B cell (primary cell): ENCODE measurements around the gene STX1B. TPM values are rescaled to one million over a fixed set of nuclear protein-coding genes. Genes with fewer than 3 reads are reported as not detected.
A peak's percentile ranks its signal among the peaks of the same experiment; 100 is the strongest.

Experiments
- ATAC-seq: fragments of 200-7000 bp; cut with Tn5 transposase; one replicate; pipeline ENCODE4 v1.10.0; 2021; ENCODE audit warnings: low read depth, mild to moderate bottlenecking, moderate number of reproducible peaks, moderate library complexity
- CTCF ChIA-PET: fragments of 350-600 bp; sonication (Branson Sonifier 250); formaldehyde crosslinking; loops from one replicate; lab custom pipeline; 2021; ENCODE audit warnings: antibody characterized with exemption, inconsistent platforms; lab: Charles Lee
- POLR2A ChIA-PET: fragments of 350-600 bp; sonication (Branson Sonifier 250); formaldehyde crosslinking; loops from one replicate; lab custom pipeline; 2021; ENCODE audit warnings: antibody characterized with exemption; lab: Charles Lee
- DNase-seq: peaks from one replicate; pipeline ENCODE4 v3.0.0; 2013
- H2AFZ ChIP-seq: 2 replicates; pipeline ENCODE4 v1.6.1; 2012; ENCODE audit warnings: mild to moderate bottlenecking, low read depth, low read length; ENCODE audit not compliant: insufficient read depth, poor library complexity, severe bottlenecking
- H3K27ac ChIP-seq, 2 donors: 1 replicate in 1 of 2; 2 replicates in 1 of 2; pipeline ENCODE4 v1.5.1; 2012 to 2013; ENCODE audit warnings: low read length in 2 of 2, mild to moderate bottlenecking in 2 of 2, moderate library complexity in 1 of 2
- H3K27me3 ChIP-seq, 4 experiments: fragments of 200-600 bp in 1 of 4; sonication (generic) in 1 of 4; replicated peaks in 1 of 4; 1 replicate in 2 of 4; 2 replicates in 2 of 4; pipeline versions ENCODE4 v1.6.1 to v1.7.0; 2013 to 2016; ENCODE audit warnings: low read length in 3 of 4, mild to moderate bottlenecking in 2 of 4, mixed read lengths in 1 of 4, moderate library complexity in 1 of 4; ENCODE audit not compliant: insufficient read depth in 4 of 4, control insufficient read depth in 3 of 4; ENCODE audit errors: control extremely low read depth in 1 of 4
- H3K36me3 ChIP-seq, 2 experiments: replicated peaks in 1 of 2; 1 replicate in 1 of 2; 2 replicates in 1 of 2; pipeline versions ENCODE4 v1.6.1 to v1.7.1; 2013; ENCODE audit warnings: low read length in 1 of 2; ENCODE audit not compliant: insufficient read depth in 2 of 2, control insufficient read depth in 1 of 2; ENCODE audit errors: control extremely low read depth in 1 of 2, extremely low read depth in 1 of 2
- H3K4me1 ChIP-seq, 2 donors: fragments of 200-600 bp in 1 of 2; sonication (generic) in 1 of 2; 1 replicate in 1 of 2; 2 replicates in 1 of 2; pipeline versions ENCODE4 v1.5.1 to v1.6.1; 2013 to 2017; ENCODE audit warnings: low read length in 2 of 2; ENCODE audit not compliant: control insufficient read depth in 2 of 2, insufficient read depth in 2 of 2
- H3K4me2 ChIP-seq: replicated peaks from 2 replicates; pipeline ENCODE3; 2012; ENCODE audit warnings: mild to moderate bottlenecking, low read depth, low read length; ENCODE audit not compliant: poor library complexity, severe bottlenecking
- H3K4me3 ChIP-seq, 5 experiments: fragments of 200-600 bp in 1 of 5; sonication (generic) in 1 of 5; 1 replicate in 3 of 5; 2 replicates in 2 of 5; pipeline versions ENCODE4 v1.5.1 to v1.7.0; 2011 to 2016; ENCODE audit warnings: low read length in 4 of 5, mild to moderate bottlenecking in 4 of 5, low read depth in 2 of 5, control low read depth in 1 of 5, moderate library complexity in 1 of 5; ENCODE audit not compliant: insufficient read depth in 1 of 5; ENCODE audit errors: control extremely low read depth in 1 of 5, extremely low read depth in 1 of 5
- H3K79me2 ChIP-seq: fragments of 200-600 bp; sonication (generic); one replicate; pipeline ENCODE4 v1.6.0; 2016; ENCODE audit warnings: low read length; ENCODE audit not compliant: control insufficient read depth, insufficient read depth
- H3K9ac ChIP-seq: fragments of 200-600 bp; sonication (generic); 2 replicates; pipeline ENCODE4 v1.6.1; 2017; ENCODE audit warnings: mild to moderate bottlenecking, low read length, moderate library complexity
- H3K9me3 ChIP-seq, 3 donors: one replicate each; pipeline versions ENCODE4 v1.6.1 to v1.7.1; 2013; ENCODE audit warnings: low read length in 2 of 3; ENCODE audit not compliant: control insufficient read depth in 2 of 3, insufficient read depth in 1 of 3; ENCODE audit errors: control extremely low read depth in 1 of 3
- H4K20me1 ChIP-seq: 2 replicates; pipeline ENCODE4 v1.6.0; 2012; ENCODE audit warnings: mild to moderate bottlenecking, low read length; ENCODE audit not compliant: insufficient read depth, control insufficient read depth, poor library complexity, severe bottlenecking
- H3K27ac Mint-ChIP-seq: one replicate; pipeline ENCODE4 v1.8.0; 2021; ENCODE audit warnings: mixed read lengths
- H3K27me3 Mint-ChIP-seq: one replicate; pipeline ENCODE4 v1.8.0; 2021; ENCODE audit warnings: mixed read lengths
- H3K4me1 Mint-ChIP-seq: one replicate; pipeline ENCODE4 v1.8.0; 2021; ENCODE audit warnings: mixed read lengths
- H3K4me3 Mint-ChIP-seq: one replicate; pipeline ENCODE4 v1.8.0; 2021; ENCODE audit warnings: mixed read lengths
- H3K9me3 Mint-ChIP-seq: one replicate; pipeline ENCODE4 v1.8.0; 2022; ENCODE audit warnings: mixed read lengths; ENCODE audit not compliant: insufficient read depth
- CTCF ChIP-seq: fragments of 200-600 bp; IDR thresholded peaks from one replicate; pipeline ENCODE4 v1.8.0; 2022; ENCODE audit warnings: antibody characterized with exemption, mild to moderate bottlenecking
- EZH2 ChIP-seq: IDR thresholded peaks from 2 replicates; pipeline ENCODE4 v1.6.1; 2012; ENCODE audit warnings: borderline replicate concordance, low read depth, mild to moderate bottlenecking, moderate library complexity, low read length; ENCODE audit not compliant: insufficient read depth, poor library complexity, severe bottlenecking
- WGBS: methylation state at CpG from one replicate; pipeline ENCODE4 v1.1.5; 2013; ENCODE audit warnings: missing lambda C conversion rate; ENCODE audit not compliant: insufficient coverage; 5-methylcytosine and 5-hydroxymethylcytosine counted together
- intact Hi-C: fragments of 100-400 bp; cut with micrococcal nuclease; formaldehyde crosslinking; loops from one replicate; pipeline ENCODE4 v1.10.0; 2022
- polyA plus RNA-seq: library from polyadenylated mRNA; depleted of rRNA; stranded (reverse); fragments of >200 nt; gene quantifications from 2 replicates; pipeline ENCODE4 v1.2.3, GENCODE V29; 2012
- total RNA-seq, 2 donors: library from RNA; stranded (reverse); fragments of 120-200 nt in 1 of 2; gene quantifications; 1 replicate in 1 of 2; 2 replicates in 1 of 2; pipeline versions ENCODE4 v1.2.3 to v1.2.4, GENCODE V29; 2013 to 2022

Gene STX1B
- total and polyA plus RNA-seq, 2 donors (not counting 1 experiment from before 2014, with no cell fraction given), result 2.1 to 2.2 TPM

- peak overlapping the region; percentile 95 for H3K4me3 Mint-ChIP-seq
- H3K27me3 ChIP-seq, result no peaks in the 10 kb centered on the region
- POLR2A ChIA-PET, result interaction anchor here (0.6 to 1.0 kb wide), 4 partner anchors 14 to 919 kb away, joined by 3 to 10 read pairs (median 4); partner anchors contain the start of gene PRR14
- CTCF ChIA-PET, result interaction anchor here (0.5 to 1.4 kb wide), 7 partner anchors 8 to 469 kb away, joined by 3 to 6 read pairs (median 3); no protein-coding TSS in a partner anchor
- no peak for TF ChIP-seq EZH2
- TF ChIP-seq CTCF, result peak; percentile 19
- peaks cover 0 to 6% of the 10 kb centered on the region in 2 experiments for H3K36me3 ChIP-seq
- peaks cover 27% of the 10 kb centered on the region for H3K4me1 Mint-ChIP-seq
- H4K20me1 ChIP-seq, result peaks cover 38% of the 10 kb centered on the region
- H3K4me2 ChIP-seq, result peak overlapping the region; percentile 94
- peaks cover 14 to 36% of the 10 kb centered on the region in 2 donors for H3K4me1 ChIP-seq
- H2AFZ ChIP-seq, result peak overlapping the region; percentile 84
- DNase-seq, result peak; percentile 62
- H3K9me3 ChIP-seq, result peaks cover 0 to 4% (median 0%) of the 10 kb centered on the region in 3 donors
- no peaks in the 10 kb centered on the region for H3K9me3 Mint-ChIP-seq
- H3K79me2 ChIP-seq, result peaks cover 32% of the 10 kb centered on the region
- H3K27ac ChIP-seq, result peak overlapping the region; percentile 50 to 78
- peak overlapping the region; percentile 92 for H3K27ac Mint-ChIP-seq
- 1% methylated on average over 21 of the region's 21 CpGs for WGBS
- H3K27me3 Mint-ChIP-seq, result no peaks in the 10 kb centered on the region
- intact Hi-C loops, result loop anchor here (1.0 to 5.0 kb wide), 4 partner anchors 7 to 919 kb away; partner anchors contain the start of genes CFAP119, FBXL19, RNF40 and SETD1A
- ATAC-seq, result peak; percentile 21
- peak overlapping the region; percentile 81 for H3K9ac ChIP-seq
- peak overlapping the region; percentile 56 to 93 (median 77) for H3K4me3 ChIP-seq
Measured at GRCh38 chr16:30949650-30950515, 60.6 kb downstream of the STX1B start.
